NCI-H2171 treated with DMSO at 0.1 percent for 48 hours (cell line): ENCODE data around the gene SYMPK.
"Not testable (repeated sequence)": the region's sequence is repeated elsewhere in the genome, so short reads cannot be mapped to it uniquely, and the experiment has no call there.

Experiments used
- DNase-seq: peaks from one replicate; lab custom pipeline; 2025; lab: John Stamatoyannopoulos, UW

SYMPK gene

DNA sequence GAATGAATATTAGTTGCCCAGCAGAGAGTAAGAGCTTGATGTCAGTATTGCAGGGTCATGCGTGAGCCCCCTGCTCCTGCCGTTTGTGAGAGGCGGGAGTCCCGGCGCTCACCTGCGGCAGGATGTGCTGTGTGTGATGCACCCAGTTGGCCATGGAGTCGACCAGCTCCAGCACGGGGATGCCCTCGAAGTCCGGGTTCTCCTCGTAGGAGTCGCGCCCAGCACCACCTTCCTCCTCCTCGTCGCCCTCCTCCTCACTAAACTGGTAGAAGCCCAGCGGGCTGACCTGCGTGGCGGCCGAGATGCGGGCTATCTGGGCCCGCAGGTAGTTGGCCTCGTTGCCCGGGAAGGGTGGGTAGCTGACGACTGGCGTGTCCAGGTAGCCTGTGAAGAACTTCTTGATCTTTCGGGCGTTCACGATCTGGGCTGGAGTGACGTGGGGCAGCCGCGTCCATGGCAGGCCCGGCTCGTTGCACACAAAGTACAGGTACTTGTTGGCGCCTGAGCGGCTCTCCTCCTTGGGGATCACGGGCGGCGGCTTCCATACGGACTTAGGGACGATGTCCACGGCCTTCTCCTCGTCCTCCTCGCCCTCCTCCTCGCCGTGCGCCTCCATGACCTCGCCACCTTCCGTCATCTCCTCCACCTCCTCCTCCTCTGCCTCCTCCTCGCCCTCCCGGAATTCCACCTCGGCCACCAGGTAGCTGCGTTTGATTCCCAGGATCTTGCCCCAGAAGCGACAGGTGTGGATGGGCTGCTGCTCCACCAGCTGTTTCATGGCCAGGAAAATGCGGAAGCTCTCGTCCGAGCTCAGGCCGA, 58.6 kb downstream of the SYMPK start:
- no peak for DNase-seq

GRCh38 chr19:45801603-45802175, 61.3 kb downstream of the SYMPK start:
- DNase-seq = no peak

DNA sequence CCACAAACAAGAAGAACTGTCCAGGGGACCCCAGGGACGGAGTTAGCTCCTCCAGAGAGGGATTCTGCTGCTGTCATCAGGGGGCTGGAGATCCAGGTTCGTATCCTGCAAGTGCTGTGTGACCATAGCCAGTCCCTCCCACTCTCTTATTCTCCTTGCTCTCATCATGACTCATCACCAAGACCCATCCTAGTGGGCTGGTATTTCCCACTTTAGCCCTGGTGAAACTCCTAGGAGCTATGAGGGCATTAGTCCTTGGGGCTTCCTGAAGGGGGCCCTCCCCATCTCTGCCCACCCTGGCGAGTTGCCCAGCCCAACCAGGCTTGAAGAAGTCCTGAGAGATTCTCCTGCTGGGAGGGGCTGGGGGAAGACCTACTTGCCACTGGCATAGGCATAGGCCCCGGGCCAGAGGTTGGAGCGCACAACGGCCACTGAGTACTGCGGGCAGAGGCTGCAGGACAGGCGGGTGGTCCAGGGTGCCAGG, 62.8 kb downstream of the SYMPK start:
- DNase-seq = no peak

DNA sequence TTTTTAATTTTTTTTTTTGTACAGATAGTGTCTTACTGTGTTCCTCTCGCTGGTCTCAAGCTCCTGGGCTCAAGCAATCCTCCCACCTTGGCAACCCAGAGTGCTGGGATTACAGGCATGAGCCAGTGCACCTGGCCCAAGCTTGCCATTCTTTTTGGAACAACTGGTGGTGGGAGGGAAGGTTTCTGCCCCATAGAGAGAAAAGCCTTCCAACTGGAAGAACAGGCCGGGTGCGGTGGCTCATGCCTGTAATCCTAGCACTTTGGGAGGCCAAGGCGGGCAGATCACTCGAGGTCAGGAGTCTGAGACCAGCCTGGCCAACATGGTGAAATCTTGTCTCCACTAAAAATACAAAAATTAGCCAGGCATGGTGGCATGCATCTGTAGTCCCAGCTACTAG, 63.4 kb downstream of the SYMPK start:
- DNase-seq = not testable (repeated sequence)

DNA sequence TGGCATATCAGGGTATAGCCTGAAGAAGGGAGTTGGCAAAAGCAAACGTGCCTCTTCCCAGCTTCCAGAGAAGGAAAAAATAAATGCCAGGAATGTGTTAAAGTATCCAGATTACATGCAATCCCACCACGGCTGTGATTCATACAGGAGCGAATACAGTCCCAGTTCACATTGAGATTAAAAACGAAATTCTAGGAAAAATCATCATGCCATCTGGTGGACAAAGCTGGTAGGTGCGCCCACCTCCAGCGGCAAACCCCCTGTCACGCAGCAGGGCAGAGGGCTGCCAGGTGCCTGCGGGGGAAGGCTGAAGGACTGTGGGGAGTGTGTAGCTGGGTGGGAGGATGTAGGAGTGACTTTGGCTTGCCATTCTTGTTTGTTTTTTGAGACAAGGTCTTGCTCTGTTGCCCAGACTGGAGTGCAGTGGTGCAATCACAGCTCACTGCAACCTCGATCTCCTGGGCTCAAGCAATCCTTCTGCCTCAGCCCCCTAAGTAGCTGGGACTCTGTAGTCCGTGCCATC, 63.9 kb downstream of the SYMPK start:
- peak; percentile 80 for DNase-seq

GRCh38 chr19:45794627-45795026, 68.3 kb downstream of the SYMPK start:
- DNase-seq = no peak

DNA sequence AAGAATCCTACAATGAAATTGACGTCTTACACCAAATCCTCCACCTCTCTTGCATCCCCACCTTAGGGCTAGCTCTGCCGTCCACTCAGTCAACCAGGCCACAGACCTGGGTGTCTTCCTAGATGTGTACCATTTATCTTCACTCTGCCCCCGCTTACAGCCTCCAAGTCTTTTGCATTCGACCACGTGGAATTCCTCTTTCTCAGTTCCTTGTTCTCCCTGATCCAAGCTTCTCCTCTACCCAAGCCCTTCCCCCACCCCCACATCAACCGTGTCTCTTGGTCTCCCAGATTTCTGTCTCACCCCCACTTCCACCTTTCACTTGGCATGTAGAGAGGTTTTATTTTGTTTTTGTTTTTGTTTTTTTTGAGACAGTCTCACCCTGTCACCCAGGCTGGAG, 69.1 kb downstream of the SYMPK start:
- no peak for DNase-seq

DNA sequence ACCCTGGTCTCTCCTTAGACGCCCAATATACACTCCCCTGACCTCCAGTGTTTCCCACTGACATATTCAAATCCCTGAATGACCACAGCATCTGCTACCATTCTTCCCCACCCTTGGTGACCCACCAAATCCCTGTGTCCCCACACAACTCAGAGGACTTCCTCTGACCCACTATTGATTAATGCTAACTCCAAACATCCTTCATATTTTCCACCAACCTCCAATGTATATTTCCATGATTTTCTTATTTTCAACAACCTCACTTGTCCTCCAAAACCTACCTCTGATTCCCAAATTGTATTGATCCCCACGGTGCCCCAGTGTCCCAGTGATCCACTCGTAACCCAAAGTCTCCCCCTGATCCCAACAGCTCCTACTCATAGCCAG, 69.8 kb downstream of the SYMPK start:
- no peak for DNase-seq

GRCh38 chr19:45792470-45793177, 70.3 kb downstream of the SYMPK start, which contains the start of gene DMWD:
DMWD (minus strand) TSS chr19:45792845; CDS start chr19:45792756, 89 bp downstream.
- DNase-seq = peak; percentile 98

DNA sequence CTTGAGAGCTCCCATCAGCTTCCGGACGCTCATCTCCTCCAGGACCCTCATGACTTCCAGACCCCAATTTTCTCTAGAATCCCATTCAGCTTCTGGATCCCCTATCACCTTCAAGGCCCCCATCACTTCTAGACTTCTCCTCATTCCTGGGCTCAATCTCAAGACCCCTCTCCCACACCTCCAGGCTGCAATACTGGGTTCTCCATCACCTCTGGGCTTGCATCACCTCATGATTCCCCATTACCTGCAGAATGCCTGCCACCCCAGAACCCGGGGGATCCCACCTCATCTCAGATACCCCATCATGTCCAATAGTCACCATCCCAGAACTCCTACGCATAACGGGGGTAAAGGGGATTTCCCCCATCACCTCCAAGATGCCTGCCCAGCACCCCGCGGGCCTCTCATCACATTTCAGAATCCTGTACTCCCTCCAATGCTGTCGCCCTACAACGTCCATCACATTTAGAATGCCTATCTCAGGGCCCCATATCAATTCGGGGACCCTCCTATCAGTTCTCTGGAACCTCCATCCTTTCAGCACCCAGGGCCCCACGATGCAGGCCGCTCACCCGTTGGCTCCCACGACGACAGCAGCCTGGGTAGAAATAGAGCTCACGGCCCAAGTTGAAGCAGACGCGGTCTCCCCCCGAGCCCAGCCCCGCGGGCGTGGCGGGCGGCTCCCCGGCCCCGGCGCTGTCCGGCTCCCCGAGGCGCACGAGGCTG, 71.0 kb downstream of the SYMPK start:
- DNase-seq = no peak

GRCh38 chr19:45790942-45791341, 72.0 kb downstream of the SYMPK start:
- DNase-seq = no peak

DNA sequence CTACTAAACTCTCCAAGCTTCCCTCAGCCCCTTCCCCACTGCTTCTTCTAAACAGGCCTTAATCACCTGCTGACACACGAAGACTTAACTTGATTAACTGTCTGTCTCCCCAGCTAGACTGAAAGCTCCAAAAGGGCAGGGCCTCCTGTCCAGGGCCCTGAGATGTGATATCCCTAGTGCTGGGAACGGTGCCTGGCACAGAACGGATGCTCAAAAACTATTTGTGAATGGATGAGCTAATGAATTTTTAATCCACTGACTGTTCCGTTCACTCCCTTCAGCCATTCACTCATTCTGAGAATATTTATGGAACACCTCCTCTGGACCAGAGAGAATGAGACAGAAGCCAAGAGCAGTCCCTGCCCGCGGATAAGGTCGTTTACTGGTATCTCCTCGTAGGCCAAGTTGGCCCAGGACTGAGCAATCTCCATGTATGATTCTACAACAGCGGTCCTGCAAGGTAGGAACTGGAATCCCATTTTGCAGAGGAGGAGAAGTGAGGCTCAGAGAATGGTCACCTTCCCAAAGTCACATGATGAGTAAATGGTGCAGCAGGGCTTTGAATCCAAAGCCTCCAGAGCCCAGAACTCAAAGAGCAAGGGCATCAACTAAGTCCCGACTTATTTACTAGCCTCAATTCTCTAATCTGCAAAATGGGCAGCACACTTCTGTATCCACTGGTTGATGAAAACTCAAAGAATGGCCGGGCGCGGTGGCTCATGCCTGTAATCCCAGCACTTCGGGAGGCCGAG, 73.7 kb downstream of the SYMPK start:
- DNase-seq = no peak

DNA sequence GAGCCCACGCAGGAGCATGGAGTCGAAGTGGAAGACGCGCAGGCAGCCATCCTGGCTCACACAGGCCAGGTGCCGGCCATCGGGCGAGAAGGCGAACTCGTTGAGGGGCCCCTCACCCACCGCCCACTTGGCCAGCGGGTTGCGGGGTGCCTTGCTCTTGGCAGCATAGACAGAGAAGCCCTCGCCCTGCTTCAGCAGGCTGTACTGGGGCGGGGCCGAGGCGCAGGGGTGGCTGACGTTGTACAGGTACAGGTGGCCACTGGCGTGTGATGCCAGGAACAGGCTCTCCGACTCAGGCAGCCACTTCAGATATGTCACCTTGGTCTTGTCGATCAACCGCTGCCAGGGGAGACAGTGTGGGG, 76.4 kb downstream of the SYMPK start:
- no peak for DNase-seq

GRCh38 chr19:45785781-45786532, 77.0 kb downstream of the SYMPK start:
- DNase-seq = no peak

GRCh38 chr19:45785097-45785496, 77.8 kb downstream of the SYMPK start:
- DNase-seq = no peak

DNA sequence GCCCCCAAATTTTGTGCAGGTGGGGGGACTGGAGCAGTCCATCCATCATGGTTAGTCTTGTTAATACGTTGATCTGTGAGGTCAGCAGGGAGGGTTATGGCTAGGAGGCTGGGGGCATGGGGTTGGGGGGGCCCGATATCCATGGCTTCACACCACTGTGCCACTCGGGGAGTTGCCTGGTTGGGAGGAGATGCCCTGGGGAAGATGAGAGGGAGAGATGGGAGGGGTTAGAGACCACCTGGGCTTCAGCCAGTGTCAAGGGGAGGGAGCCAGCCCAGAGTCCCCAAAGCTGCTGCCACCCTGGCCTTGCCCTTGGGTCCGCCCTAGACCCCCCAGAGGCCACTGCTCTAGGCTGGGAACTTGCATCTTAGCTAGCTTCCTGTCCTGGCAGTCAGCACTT, 78.9 kb downstream of the SYMPK start:
- no peak for DNase-seq

DNA sequence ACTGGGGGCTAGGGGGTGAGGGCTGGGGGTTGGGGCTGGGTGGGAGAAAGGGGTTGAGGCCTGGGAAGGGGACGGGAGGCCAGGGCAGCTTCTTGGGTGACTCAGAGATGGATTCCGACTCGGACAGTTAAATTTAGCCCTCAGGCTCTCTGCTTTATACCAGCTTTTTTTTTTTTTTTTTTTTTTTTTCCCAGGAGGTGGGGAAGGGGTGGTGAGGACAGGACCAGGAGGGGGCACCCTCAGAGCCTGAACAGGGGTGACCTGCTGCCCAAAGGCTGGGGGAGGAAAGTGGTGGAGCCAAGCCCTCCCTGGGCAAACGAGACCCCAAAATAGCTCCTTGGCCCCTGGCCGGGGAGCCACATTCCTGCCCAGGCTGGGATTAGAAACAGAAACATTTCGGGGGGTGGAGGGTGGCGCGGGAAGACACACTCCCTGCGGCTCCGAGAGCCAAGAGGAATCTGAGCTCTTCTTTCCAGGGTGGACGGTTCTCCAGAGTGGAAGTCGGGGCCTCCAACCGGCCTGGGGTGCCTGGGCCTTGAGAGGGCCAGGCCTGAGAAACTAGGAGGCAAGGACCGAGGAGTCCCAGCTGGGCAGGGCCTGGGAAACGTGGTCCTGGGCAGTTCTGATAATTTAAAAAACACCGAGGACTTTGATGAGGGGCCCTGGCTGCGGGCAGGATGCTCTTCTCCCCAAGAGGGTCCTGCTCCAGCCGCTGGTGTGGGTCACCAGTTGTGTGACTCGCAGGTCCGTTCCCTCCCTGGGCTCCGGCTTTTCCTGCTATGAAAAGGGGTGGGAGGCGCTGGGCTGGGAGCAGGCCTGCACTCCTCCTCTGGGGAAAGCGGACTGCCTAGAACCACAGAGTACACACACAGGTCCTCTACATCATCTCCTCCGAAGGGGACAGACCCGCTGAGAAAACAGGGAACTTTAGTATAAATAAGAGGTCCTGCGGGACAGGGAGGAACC, 79.8 kb downstream of the SYMPK start:
- no peak for DNase-seq

GRCh38 chr19:45782162-45782691, 80.7 kb downstream of the SYMPK start, which contains the start of gene DMPK:
DMPK (minus strand) TSS chr19:45782490; CDS start chr19:45782352, 138 bp downstream.
- no peak for DNase-seq
